Measurements from ENCODE around the gene WWC2. TPM values are rescaled to one million over a fixed set of nuclear protein-coding genes. Genes with fewer than 3 reads are reported as not detected.

Gene WWC2
- total RNA-seq, 4 donors from 2014 or later: 4.6 to 40.4 (median 9.5) TPM

- TF ChIP-seq CTCF (IDR thresholded peaks at IDR 0.05) (no peak), POLR2A (IDR thresholded peaks at IDR 0.05) (no peak)
- H3K27me3 ChIP-seq: no peaks in the 10 kb centered on the region
- no peak overlapping the region for H3K27ac ChIP-seq
- H3K9me3 ChIP-seq: no peaks in the 10 kb centered on the region
- H3K36me3 ChIP-seq: no peaks in the 10 kb centered on the region
- H3K4me1 ChIP-seq: no peaks in the 10 kb centered on the region
- H3K4me3 ChIP-seq: no peak overlapping the region
- peak in 1 of 3 donors; percentile 8 for DNase-seq
Observed at GRCh38 chr4:183348706-183349659, 249.9 kb downstream of the WWC2 start.

GRCh38 chr4:183349673-183350072 lies 250.6 kb downstream of the WWC2 start:
- H3K27me3 ChIP-seq: no peaks in the 10 kb centered on the region
- H3K9me3 ChIP-seq: no peaks in the 10 kb centered on the region
- DNase-seq: no peak
- H3K36me3 ChIP-seq: no peaks in the 10 kb centered on the region
- no peak for TF ChIP-seq POLR2A (IDR thresholded peaks at IDR 0.05)
- TF ChIP-seq CTCF (IDR thresholded peaks at IDR 0.05): no peak
- no peak overlapping the region for H3K27ac ChIP-seq
- no peaks in the 10 kb centered on the region for H3K4me1 ChIP-seq
- H3K4me3 ChIP-seq: no peak overlapping the region

GRCh38 chr4:183350317-183351071 lies 251.4 kb downstream of the WWC2 start:
- Histone ChIP-seq H3K27ac (no peak overlapping the region), H3K9me3 (no peaks in the 10 kb centered on the region), H3K36me3 (no peaks in the 10 kb centered on the region), H3K27me3 (no peaks in the 10 kb centered on the region), H3K4me3 (no peak overlapping the region), H3K4me1 (no peaks in the 10 kb centered on the region)
- no peak for TF ChIP-seq POLR2A (IDR thresholded peaks at IDR 0.05)
- DNase-seq: peak in 1 of 3 donors; percentile 13

- no peak overlapping the region for H3K4me3 ChIP-seq
- no peaks in the 10 kb centered on the region for H3K27me3 ChIP-seq
- no peaks in the 10 kb centered on the region for H3K4me1 ChIP-seq
- H3K27ac ChIP-seq: no peak overlapping the region
- DNase-seq: peak in 1 of 3 donors; percentile 3
- no peaks in the 10 kb centered on the region for H3K36me3 ChIP-seq
- no peak for TF ChIP-seq POLR2A (IDR thresholded peaks at IDR 0.05)
- TF ChIP-seq CTCF (IDR thresholded peaks at IDR 0.05): no peak
- no peaks in the 10 kb centered on the region for H3K9me3 ChIP-seq
Observed at GRCh38 chr4:183352546-183352945, 253.5 kb downstream of the WWC2 start.

GRCh38 chr4:183353557-183353956 lies 254.5 kb downstream of the WWC2 start:
- H3K27ac ChIP-seq: no peak overlapping the region
- H3K4me1 ChIP-seq: no peaks in the 10 kb centered on the region
- no peaks in the 10 kb centered on the region for H3K36me3 ChIP-seq
- TF ChIP-seq POLR2A (IDR thresholded peaks at IDR 0.05) (no peak), CTCF (IDR thresholded peaks at IDR 0.05) (no peak)
- DNase-seq: peak in 1 of 3 donors; percentile 2
- no peaks in the 10 kb centered on the region for H3K9me3 ChIP-seq
- H3K27me3 ChIP-seq: no peaks in the 10 kb centered on the region
- H3K4me3 ChIP-seq: no peak overlapping the region

GRCh38 chr4:183354219-183354618 lies 255.2 kb downstream of the WWC2 start:
- Histone ChIP-seq H3K9me3 (no peaks in the 10 kb centered on the region), H3K4me3 (no peak overlapping the region), H3K36me3 (no peaks in the 10 kb centered on the region), H3K27me3 (no peaks in the 10 kb centered on the region), H3K27ac (no peak overlapping the region), H3K4me1 (no peaks in the 10 kb centered on the region)
- no peak for TF ChIP-seq POLR2A (IDR thresholded peaks at IDR 0.05)
- no peak for TF ChIP-seq CTCF (IDR thresholded peaks at IDR 0.05)
- peak in 1 of 3 donors; percentile 25 for DNase-seq

Measured in Peyer's patch (tissue), 4 donors.